Gastroesophageal sphincter (tissue), 3 donors: ENCODE results near the gene SLC17A9.

ENCODE experiments used
- CTCF ChIP-seq, 4 experiments: fragments of 200-600 bp in 2 of 4; fragments of 450-650 bp in 2 of 4; sonication (generic) in 1 of 4; IDR thresholded peaks; one replicate each; pipeline ENCODE4 v1.5.1; 2017 to 2019; ENCODE audit warnings: antibody characterized with exemption in 4 of 4, mild to moderate bottlenecking in 2 of 4, moderate library complexity in 2 of 4
- POLR2A ChIP-seq, 2 donors: fragments of 450-650 bp; IDR thresholded peaks; one replicate each; pipeline ENCODE4 v1.6.1; 2017; ENCODE audit warnings: antibody characterized with exemption in 2 of 2, mild to moderate bottlenecking in 2 of 2, moderate library complexity in 1 of 2

- TF ChIP-seq POLR2A (IDR thresholded peaks at IDR 0.05) (no peak), CTCF (IDR thresholded peaks at IDR 0.05) (no peak)
These were observed 25.3 kb upstream of the SLC17A9 start for GRCh38 chr20:62927128-62927705.
